ENCODE measurements around the gene F5.
A peak's percentile ranks its signal among the peaks of the same experiment; 100 is the strongest.

Gene F5

DNA sequence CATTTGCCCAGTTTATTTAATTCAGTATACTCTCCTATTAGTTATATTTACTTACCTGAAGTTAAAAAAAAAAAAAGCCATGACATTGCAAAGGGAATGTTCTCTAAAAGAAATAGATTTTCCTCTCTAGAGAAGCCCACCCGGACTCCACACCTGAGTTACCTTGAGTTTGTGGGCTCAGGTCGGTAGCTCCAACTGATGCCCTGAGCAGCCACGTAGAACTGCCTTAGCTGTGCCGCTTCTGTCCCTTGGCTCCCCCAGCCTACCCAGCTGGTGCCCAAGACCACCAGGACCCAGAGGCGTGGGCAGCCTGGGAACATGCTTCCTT, 250 bp downstream of the F5 start:
- no peak for DNase-seq

DNA sequence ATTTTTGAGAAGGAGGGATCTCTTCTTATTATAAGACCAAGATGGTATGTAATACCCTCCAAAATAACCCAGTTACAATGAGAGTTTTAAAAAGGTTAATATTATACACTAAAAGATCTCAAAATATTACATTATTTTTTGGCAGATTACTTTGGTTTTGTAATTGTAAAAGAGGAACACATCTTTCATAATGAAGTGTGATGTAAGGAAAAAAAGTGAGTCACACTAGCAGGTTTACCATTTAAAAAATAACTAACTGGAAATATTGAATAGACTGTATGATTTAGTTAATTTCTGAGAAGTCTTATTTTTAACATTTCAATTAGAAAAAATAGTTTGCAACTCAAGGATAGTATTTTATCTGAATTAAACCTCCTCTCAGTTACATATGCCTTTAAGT, 1.1 kb downstream of the F5 start:
- DNase-seq = no peak

DNA sequence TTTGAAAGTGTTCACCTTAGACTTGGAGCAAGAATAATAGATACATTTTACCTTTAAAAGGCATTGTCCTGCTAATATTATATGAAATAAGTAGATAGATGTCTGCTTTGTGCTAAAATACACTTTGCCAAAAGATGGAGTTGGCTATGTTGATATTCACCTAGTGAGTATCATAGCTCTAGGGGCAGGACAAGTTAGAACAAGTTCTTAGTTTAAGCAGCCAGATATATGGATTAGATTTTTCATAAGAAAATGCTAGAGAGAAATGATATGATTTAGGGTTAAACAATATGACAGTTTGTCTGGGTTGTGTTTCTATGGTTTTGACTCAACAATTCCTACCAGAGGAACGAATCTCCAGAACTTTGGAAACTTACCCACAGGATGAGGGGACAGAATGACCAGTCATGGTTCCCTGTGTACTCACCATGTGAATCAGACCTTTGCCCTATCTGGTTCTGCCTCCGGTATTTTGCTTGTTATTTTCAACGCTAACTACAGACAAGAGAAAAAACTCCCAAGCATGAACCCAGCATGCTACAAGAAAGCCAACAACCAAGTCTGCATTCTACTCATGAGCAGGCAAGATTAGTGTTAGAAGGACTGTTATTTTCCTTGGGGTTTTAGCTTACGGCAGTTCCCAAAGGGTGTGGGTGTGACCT, 1.7 kb downstream of the F5 start:
- no peak for DNase-seq

DNA sequence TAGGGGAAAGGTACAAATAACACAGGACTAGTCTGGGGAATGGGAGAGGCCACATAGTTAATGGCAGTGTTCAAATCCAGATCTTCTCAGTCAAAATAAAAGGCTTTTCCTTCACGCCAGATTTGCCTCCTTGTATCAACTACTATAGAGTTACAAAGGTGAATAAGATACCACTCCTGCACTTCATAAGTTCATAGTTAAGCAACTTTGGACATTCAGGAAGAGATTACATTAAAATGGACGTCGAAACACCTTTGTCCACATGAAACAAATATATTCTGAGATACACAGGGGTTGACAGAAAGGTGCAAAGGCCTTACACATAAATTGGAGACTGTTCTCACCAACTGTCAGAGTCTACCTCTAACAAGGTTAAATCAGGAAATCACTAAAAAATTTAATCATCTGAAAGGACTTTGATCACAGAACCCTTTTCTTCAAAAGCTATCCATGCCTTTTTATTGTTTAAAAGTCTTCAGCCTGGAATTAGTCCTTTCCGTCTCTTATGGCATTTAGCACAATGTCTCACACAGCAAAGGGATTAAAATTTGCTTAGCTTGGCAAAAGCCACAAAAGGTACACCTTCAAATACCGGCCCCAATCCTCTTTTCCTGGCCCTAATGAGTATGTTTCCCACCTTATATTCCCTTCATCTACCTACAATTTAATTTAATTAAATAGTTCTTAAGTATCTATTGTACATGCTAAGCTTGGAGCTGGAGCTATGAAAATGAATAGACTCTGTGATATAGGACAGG, 8.1 kb downstream of the F5 start:
- DNase-seq = no peak

DNA sequence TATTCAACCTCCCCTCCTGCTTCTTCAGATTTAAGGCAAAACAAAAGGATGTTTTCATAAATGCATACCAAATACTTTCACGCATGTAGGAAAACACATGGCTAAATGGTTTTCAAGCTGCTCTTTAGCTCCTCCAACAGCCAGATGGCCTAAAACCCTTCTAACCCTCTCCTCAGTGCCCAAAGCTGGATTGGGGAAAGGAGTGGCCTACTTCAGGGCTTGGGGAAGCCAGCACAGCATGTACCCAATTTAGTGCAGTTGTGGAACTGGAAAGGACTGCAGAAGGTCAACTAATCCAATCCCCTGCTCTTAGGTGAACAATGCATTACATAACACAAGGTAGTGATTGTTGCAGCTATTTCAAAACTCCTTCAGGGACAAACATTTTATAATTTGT, 9.3 kb downstream of the F5 start:
- DNase-seq = no peak

DNA sequence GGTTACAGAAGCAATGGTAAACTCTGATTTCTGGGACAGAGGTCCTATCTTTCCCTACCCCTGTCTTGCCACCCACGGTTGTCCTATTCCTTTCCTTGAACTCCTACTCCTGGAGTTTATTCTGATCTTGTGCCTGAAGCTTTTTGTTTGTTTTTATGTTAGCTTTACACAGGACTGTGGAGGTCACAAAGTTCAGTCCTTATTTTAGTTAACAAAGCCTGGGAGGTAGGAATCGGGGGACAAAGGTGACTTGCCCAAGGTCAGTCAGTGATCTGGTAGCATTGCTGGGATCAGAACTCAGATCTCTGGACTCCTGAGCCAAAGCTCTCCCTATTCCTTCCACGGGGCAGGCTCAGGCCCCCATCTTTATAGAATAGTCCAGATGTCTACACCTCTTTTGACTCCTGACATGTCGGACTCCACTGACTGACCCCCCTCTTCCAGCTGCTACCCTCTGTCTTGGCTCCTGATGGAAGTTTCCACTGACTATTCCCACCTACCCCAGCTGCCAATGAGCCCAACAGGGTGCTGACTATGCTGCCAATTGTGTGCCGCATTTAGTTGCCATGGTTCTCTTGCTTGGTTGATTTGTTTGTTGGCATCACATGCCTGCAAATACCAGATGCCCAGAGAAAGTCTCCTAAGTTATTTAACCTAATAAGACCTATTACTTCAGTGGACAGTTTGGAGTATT, 9.9 kb downstream of the F5 start:
- DNase-seq = no peak

DNA sequence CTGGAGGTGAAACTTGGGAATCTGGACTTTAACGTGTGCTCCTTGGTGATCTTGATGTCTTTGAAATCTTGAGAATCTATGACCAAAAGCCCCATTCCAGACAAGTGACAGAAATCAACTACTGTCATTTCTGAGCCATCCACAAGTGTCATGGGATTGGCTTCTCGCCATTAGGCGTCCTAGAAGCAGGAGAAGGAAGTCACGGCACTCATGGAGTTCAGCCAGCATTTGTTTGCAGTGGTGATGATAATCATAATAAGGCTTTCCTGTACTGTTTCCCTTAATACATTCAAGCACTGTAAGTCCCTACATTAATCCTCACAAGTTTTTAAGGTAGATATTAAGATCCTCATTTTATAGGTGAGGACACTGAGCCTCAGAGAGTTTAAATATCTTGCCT, 11.9 kb downstream of the F5 start:
- DNase-seq = no peak

DNA sequence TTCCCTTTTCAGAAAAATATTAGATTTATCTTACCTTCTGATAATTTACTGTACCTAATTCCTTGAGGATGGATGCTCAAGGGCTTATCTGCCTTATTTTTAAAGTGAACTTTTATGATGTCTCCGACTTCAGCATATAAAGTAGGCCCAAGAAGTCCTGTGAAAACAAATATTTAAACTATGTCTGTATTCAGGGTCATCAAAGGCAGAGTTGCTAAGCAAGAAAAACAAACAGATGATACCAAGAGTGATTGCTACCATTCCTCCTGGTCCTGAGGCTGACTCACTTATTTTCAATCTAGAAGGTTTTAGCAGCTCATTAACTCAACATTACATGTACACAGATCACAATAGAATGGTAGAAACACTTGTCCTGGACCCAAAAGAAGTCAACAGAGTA, 14.1 kb downstream of the F5 start:
- no peak for DNase-seq

DNA sequence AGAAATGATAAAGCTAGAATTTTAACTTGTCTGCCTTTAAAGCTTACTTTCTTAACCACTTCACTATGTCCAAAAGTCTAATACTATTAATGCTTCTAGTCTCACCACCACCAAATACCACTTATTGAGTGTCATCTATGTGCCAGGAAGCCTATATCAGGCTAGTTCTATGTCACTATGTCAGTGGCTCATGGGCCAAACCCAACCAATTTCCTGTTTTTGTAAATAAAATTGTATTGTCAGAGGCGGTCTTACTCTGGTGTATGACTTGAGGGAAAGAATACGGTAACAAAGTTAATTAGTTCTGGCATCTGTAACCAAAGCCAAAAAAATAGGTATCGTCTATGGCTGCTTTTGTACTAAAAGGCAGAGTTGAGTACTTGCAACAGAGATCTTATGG, 14.8 kb downstream of the F5 start:
- DNase-seq = no peak

DNA sequence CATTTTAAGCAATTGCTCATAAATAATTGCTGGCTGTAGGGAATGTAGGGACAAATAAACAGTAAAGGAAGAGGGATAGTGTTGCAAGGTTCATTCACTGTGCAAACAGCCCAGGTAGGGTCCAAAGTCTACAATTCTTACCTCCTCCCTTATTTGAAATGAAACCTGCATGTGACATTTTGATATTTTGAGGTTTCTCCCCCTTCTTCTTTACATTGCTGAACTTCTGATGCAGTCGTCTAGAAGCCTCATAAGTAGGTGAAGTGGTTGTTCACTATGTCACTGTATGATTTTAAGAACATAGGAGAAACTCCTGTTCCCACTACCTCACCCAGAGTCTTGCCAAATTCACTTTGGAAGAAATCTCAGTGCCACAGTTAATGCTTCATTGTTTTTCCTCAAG, 16.1 kb downstream of the F5 start:
- no peak for DNase-seq

DNA sequence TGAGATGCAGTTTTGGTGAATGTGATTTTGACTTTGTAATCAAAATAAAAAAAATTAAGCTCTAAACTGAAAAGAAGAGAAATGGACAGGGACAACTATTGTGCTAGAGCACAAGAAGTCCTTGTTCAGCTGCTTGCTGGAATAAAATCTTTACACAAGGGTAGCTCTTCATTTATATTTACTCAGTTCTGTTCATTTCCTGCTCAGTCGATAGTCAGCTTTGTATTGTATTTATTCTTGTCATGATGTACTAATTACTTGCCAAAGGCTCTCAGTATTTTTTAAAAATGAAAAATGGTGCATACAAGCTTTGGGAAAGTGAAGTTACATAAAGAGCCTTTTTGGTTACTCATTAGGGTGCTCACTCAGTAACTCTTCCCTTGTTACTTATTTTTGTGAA, 17.8 kb downstream of the F5 start:
- DNase-seq = no peak

DNA sequence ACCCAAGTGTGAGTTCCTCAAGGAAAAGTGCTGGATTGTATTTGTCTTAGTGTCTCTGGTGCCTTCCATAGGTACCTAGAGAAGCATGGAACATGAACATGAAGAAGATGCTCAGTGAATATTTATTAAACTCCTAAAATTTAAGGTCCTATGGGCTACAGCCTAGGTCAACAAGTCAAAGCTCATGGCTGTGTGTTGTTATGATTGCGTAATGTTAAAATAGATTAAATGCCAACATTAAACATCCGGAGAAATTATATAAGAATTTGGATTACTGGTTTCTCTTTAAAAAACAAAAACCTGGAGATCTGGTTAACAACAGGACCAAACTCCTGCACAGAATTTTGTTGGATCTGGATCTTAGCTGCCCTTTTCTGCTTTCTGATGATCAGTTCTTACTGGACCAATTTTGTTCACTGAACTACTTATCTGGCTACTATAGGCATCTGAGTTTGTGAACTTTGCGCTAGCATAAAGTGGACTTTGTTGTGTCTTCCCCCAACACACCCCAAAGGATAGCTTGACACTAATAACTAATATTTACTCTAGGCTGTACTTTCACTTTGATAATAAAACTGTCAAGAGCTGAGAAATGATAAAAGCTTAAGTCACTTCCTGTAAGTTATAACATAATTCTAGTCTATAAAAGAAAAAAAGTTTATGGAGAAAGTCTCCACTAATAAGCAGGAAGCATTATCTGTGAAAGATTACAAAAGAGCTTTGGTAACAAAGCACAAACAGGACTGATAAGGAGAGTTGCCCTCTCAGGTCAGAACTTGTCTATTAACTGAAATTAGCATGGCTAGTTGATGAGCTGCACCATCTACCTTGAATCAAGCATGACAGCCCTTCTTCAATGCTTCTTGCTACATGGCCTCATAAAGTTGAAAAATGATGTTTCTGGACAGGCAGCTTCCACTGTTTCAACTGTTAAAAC, 20.7 kb downstream of the F5 start:
- DNase-seq = no peak

DNA sequence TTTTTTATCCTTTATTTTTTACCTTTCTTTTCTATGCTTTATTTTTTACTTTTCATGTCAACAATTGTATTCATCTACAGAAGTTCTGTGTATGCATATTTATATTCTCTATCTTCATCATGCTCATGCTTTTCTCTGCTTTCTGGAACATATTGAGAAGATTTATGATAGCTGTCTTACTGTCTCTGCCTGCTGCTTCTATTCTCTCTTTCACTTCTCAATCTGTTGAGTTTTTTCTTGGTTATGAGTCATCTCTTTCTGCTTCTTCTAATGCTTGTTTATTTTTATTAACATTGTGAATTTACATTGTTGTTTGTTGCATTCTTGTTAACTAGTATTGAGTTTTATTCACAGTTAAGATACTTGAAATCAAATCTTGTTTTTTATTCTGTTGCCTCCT, 22.6 kb downstream of the F5 start:
- DNase-seq = no peak

DNA sequence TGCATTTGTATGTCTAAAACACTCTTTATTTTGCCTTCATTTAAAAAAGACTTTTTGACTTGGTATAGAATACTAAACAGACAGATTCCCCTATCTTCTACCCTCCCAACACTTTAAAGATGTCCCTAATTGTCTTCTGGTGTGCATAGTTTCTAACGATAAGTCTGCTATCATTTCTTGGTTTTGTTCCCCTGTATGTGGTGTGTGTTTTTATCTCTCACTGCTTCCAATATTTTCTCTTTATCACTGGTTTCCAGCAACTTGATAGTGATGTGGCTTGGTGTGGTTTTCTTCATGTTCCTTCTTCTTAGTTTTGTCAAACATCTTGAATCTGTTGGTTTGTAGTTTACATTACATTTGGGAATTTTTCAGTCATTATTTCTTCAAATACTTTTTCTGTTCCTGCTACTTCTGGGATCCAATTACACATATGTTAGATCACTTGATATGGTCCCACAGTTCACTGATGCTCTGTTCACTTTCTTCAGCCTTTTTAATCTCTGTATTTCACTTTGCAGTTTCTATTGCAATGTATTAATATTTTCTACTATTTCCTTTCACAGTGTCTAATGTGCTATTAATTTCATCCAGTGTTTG, 23.2 kb downstream of the F5 start:
- no peak for DNase-seq

DNA sequence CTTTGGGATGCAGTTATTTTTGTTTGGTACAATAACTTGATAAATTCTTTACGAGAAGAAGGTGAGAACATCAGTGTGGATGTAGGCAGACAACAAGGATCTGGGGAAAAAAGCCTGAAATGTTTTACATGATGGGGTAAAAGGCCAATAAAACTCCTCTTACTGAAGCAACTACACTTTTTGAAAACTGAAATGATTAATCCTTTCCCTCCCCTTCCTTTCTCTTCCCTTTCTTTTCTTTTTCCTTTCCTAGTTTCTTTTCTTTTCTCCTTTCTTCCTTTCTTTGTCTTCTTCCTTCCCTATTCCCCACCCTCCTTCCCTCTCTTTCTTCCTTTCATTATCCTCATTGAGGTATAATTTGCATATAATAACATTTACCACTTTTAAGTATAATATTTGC, 24.6 kb downstream of the F5 start:
- DNase-seq = no peak

DNA sequence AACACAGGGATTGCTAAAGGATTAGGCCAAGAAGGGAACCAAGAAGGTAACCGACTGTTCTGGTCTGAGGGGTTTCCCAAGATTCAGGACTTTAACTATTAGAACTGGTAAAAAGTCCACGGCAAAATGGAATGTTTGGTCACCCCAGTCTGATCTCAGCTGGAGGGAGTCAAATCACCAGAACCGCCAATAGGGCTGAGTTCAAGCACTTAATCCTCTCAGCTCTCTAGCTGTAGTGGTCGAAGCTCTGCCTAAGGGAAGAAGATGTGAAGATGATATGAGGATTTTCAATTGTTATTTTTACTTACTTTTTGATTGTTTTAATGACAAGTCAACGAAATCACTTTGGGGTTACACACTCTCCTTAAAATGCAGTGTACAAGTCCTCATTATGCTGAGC, 29.1 kb downstream of the F5 start:
- no peak for DNase-seq

DNA sequence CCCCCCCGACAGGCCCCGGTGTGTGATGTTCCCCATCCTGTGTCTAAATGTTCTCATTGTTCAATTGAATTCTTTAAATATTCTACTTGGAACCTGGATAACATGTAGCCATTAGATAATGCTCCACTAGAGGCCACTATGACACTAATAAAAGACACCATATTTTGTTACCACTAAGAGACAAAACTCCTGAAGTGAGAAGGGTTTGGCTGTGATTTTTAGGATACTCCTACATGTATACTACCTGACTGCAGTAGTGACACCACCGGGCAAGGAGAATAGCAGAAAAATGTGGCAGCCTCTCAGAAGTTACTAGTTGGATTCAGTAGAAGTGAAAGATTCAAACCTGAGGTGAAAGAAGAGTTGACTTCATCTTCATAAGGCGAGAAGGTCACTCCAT, 36.0 kb downstream of the F5 start:
- no peak for DNase-seq

DNA sequence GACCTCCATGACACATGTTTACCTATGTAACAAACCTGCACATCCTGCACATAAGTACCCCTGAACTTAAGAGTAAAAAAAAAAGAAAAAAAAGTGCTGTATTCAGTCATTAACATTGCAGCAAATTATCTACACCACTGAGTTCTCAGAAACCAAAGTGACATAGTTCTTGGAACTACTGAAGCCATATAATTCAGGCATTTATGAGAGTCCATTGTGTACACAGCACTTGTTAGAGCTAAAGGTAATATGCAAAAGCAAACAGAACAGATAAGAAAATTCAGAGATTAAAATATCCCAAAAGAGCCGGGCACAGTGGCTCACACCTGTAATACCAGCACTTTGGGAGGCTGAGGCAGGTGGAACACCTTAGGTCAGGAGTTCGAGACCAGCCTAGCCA, 38.0 kb downstream of the F5 start:
- DNase-seq = no peak

DNA sequence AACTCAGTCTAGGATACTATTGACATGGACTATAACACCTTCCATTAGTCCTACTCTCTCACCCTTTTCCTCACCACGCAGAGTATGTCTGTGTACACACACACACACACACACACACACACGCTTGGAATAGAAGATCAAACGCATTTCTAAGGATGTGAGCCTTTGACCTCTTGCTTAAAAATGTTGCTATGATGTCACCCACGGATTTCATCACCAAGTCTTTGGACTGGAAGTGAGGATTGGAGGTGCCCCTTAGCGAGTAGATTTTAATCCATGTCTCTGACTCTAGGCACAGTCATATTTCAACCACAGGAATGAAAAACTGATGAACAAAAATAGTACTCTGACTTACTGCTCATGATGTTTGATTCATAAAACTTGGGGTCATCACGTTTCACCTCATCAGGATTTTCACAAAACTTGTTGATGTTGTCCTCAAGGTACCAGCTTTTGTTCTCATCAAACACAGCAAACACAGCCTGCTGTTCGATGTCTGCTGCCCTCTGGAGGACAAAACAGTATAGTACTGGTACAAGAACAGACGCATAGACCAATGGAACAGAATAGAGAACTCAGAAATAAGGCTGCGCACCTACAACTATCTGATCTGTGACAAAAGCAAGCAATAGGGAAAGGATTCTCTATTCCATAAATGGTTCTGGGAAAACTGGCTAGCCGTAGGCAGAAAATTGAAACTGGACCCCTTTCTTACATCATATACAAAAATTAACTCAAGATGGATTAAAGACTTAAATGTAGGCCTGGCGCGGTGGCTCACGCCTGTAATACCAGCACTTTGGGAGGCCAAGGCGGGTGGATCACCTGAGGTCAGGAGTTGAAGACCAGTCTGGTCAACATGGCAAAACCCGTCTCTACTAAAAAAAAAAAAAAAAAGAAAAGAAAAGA, 39.9 kb downstream of the F5 start:
- DNase-seq = peak in 2 of 4 experiments; percentile 1 to 16

DNA sequence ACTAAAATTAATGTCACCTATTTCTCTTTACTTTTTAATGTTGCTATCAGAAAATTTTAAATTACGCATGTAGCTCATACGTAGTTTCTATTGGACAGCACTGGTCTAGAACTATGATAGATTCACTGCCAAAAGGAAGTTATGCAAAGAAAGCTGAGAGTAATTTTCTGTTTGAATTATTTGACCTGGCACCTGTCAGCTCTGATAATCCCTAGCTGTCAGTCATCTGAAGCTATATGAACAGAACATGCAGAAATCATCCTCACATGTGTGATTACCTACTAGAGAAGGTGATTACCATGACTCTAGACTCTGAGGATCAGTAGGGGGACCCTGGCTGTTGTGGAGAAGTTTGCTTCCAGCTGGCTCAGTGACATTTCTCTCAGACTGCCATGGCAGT, 40.8 kb downstream of the F5 start:
- DNase-seq = no peak

DNA sequence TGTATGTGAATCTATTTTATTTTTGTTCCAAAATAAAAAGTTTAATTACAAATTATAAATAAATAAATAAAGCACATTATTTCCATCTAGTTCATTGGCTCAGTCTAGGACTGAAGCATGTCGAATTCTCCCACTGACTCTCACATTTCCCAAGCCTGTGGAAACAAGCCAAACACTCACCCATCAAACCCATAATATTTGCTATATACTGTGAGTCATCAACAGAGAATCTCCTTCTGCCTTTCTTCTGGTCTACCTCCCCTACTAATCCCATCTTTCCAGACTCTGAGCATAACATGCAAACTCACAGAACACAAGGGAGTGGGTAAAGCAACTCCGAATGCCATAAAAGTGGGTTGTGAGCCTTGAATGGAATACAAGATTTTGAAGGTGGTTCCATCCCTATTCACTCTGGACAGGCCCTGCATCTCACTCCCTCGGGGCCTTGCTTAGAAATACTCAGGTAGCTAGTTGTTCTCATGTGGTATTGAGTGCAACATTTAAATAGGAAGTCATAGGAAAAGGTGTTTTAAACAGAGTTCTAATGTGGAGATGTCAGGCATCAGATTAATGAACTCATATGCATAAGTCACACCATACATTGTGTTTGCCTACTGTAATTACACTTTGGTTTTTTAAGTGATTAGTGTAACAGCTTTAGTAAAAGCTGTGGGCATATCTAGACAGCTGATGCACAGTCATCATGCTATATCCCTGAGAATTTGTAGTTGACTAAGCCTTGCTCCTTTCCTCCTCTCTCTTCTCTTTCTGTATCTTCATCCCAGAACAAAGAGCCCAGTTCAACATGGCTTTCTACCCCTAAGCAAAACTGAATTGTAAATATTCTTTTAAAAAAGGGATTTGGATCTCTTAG, 47.0 kb downstream of the F5 start:
- DNase-seq = no peak

Data from activated CD4-positive, CD25-positive, alpha-beta regulatory T cell (primary cell).